Lower leg skin (tissue), 3 donors: ENCODE measurements around the gene USP3.

Experiments used
- CTCF ChIP-seq, 3 donors: fragments of 450-650 bp; IDR thresholded peaks; one replicate each; pipeline ENCODE4 v1.5.1; 2016; ENCODE audit warnings: antibody characterized with exemption in 3 of 3, mild to moderate bottlenecking in 3 of 3, moderate library complexity in 2 of 3
- POLR2A ChIP-seq, 2 donors: fragments of 450-650 bp; IDR thresholded peaks; one replicate each; pipeline ENCODE4 v1.6.1; 2016 to 2017; ENCODE audit warnings: antibody characterized with exemption in 2 of 2, mild to moderate bottlenecking in 1 of 2, moderate library complexity in 1 of 2

- no peak for TF ChIP-seq CTCF (IDR thresholded peaks at IDR 0.05)
- no peak for TF ChIP-seq POLR2A (IDR thresholded peaks at IDR 0.05)
Measured at GRCh38 chr15:63513271-63513670, 8.9 kb downstream of the USP3 start.
